GM06990 (cell line): ENCODE measurements around the gene ETV1.

Experiments used
- DNase-seq: peaks from one replicate; pipeline ENCODE4 v3.0.0-alpha.2; 2011; ENCODE audit not compliant: insufficient read length; ENCODE audit errors: extremely low read depth
- H3K27me3 ChIP-seq: replicated peaks from 2 replicates; pipeline ENCODE4 v1.6.0; 2011; ENCODE audit warnings: low read length; ENCODE audit not compliant: control insufficient read depth, insufficient read depth
- H3K36me3 ChIP-seq: 2 replicates; pipeline ENCODE4 v1.5.1; 2011; ENCODE audit warnings: low read length; ENCODE audit not compliant: control insufficient read depth, insufficient read depth
- H3K4me3 ChIP-seq: replicated peaks from 2 replicates; pipeline ENCODE4 v1.5.1; 2011; ENCODE audit warnings: low read depth, mild to moderate bottlenecking, control low read depth, low read length
- TF ChIP-seq, protein P1 (sequence below): IDR thresholded peaks from 2 replicates; pipeline ENCODE4 v1.5.1; 2011; ENCODE audit warnings: low read length, control low read depth, mild to moderate bottlenecking, inconsistent platforms; ENCODE audit not compliant: insufficient read depth, poor library complexity, severe bottlenecking

Gene ETV1

DNA sequence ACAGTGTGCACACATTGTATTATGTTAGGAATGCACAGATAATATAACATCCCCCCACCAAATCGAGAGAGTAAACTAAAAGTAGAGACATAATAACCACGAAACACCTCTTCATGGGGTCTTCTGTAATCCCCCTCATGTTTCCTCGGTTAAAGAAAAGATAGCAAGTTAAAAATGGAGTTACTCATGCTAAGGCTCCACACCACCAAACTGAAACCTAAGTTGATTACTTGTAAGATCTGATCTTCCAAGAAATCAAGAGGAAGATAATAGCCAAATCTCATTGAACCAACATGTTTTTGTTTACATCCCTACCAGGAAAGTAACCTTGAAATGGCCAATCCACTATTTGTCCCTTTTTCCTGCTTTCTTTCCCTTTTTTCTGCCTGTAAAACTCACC is 11.7 kb upstream of the ETV1 start:
- Histone ChIP-seq H3K27me3 (no peaks in the 10 kb centered on the region), H3K36me3 (no peaks in the 10 kb centered on the region), H3K4me3 (no peak overlapping the region)
- TF ChIP-seq, protein P1, sequence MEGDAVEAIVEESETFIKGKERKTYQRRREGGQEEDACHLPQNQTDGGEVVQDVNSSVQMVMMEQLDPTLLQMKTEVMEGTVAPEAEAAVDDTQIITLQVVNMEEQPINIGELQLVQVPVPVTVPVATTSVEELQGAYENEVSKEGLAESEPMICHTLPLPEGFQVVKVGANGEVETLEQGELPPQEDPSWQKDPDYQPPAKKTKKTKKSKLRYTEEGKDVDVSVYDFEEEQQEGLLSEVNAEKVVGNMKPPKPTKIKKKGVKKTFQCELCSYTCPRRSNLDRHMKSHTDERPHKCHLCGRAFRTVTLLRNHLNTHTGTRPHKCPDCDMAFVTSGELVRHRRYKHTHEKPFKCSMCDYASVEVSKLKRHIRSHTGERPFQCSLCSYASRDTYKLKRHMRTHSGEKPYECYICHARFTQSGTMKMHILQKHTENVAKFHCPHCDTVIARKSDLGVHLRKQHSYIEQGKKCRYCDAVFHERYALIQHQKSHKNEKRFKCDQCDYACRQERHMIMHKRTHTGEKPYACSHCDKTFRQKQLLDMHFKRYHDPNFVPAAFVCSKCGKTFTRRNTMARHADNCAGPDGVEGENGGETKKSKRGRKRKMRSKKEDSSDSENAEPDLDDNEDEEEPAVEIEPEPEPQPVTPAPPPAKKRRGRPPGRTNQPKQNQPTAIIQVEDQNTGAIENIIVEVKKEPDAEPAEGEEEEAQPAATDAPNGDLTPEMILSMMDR, result no peak
- DNase-seq, result no peak

GRCh38 chr7:14000247-14000646 is 10.8 kb upstream of the ETV1 start:
- H3K27me3 ChIP-seq, result no peaks in the 10 kb centered on the region

DNA sequence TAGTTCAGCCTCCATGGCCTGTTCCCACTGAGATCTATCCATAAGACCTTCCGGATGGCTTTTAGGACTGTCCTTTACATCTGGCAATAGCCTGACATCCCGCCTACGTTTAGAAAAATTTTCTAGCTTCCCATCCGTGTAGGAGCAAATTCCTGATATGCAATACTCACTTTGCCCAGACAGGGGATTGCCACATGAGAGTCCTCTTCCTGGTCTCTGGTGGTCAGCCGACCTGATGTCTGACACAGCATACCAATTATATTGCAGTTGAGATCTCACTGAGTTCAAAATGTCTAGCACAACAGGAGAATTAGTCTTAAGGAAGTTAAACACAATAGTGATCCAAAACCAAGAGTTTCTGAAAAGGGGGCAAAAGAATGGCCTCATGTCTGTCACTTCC is 9.4 kb upstream of the ETV1 start:
- H3K27me3 ChIP-seq, result no peaks in the 10 kb centered on the region
- no peak for DNase-seq
- no peak overlapping the region for H3K4me3 ChIP-seq
- TF ChIP-seq, protein P1, result no peak
- no peaks in the 10 kb centered on the region for H3K36me3 ChIP-seq

More at GRCh38 chr7:14000247-14000646, 10.8 kb upstream of the ETV1 start:
- TF ChIP-seq, protein P1, result no peak
- Histone ChIP-seq H3K36me3 (no peaks in the 10 kb centered on the region), H3K4me3 (no peak overlapping the region)
- DNase-seq, result no peak

GRCh38 chr7:13992596-13992964 is 3.1 kb upstream of the ETV1 start:
- H3K36me3 ChIP-seq, result no peaks in the 10 kb centered on the region
- TF ChIP-seq, protein P1, result no peak
- H3K27me3 ChIP-seq, result no peaks in the 10 kb centered on the region
- DNase-seq, result no peak
- H3K4me3 ChIP-seq, result no peak overlapping the region

DNA sequence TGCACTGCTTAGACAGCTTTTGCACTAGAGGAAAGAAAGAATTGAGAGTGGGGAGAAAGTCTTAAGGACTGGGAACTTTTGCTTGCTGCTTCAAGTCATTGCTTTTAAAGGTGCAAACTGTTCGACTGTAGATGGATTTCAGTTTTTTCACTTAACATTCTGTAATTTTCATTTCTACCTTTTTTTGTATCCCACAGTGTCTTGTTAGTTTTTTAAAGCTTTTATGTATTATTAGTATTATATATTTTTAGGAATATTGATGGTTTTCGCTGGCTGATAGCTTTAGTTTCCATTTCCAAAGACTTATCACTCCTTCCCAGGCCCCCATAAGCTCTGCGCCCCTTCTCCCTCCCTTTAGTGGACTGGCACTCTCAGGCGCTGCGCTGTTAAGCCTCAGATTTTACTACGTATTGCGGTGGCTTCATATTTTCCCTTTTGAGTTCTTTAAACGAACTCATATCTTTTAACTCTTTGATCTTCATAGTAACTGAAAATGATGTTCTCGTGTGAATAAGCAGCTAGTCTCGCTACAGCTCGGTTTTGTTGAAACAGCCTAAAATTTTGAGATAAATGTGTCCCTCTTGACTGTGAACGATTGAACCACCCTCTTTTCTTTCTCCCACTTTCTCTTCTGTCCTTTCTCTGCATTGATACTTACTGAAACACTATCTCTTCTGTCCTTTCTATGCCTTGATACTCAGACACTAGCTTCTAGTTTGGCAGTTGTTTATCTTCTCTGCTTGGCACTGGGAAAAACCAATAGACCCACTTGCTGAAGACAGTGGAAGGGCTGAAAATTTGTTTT is 2.5 kb upstream of the ETV1 start:
- Histone ChIP-seq H3K27me3 (no peaks in the 10 kb centered on the region), H3K36me3 (no peaks in the 10 kb centered on the region), H3K4me3 (no peak overlapping the region)
- DNase-seq, result no peak
- TF ChIP-seq, protein P1, result no peak
